ENCODE measurements around the gene RFX8. TPM values are rescaled to one million over a fixed set of nuclear protein-coding genes. Genes with fewer than 3 reads are reported as not detected.
"Not testable (repeated sequence)": the region's sequence is repeated elsewhere in the genome, so short reads cannot be mapped to it uniquely, and the experiment has no call there.

RFX8 gene
- total and polyA plus RNA-seq, 2 of the 8 experiments (the other 6 are each of a cell fraction or from before 2014, with no cell fraction given), result 0.60 to 0.97 TPM

- H2BK12ac ChIP-seq (ENCODE audit: low read depth, low read length); H3K4me3 ChIP-seq (ENCODE audit: extremely low read depth in 1 of 4, insufficient read depth in 2 of 4, low read depth in 3 of 4, low read length in 4 of 4); H3K27me3 ChIP-seq (replicated peaks in 1 of 4; ENCODE audit: control insufficient read depth in 3 of 4, extremely low read depth in 1 of 4, insufficient read depth in 3 of 4, low read length in 3 of 4); H3K79me2 ChIP-seq (ENCODE audit: control insufficient read depth in 1 of 2, insufficient read depth in 2 of 2, low read length in 2 of 2); H3K18ac ChIP-seq (ENCODE audit: extremely low read depth, low read length); H3K79me1 ChIP-seq (ENCODE audit: low read depth, low read length); H3K9ac ChIP-seq (replicated peaks in 1 of 4; ENCODE audit: extremely low read depth in 1 of 4, low read depth in 3 of 4, low read length in 3 of 4); H2AK5ac ChIP-seq (ENCODE audit: low read depth, low read length); H3K4me1 ChIP-seq (replicated peaks in 1 of 4; ENCODE audit: control insufficient read depth in 3 of 4, insufficient read depth in 4 of 4, low read length in 3 of 4); H2BK5ac ChIP-seq (ENCODE audit: low read depth, low read length); H3K9me3 ChIP-seq (ENCODE audit: insufficient read depth in 2 of 2, low read depth in 1 of 2, low read length in 1 of 2); H3K23me2 ChIP-seq (ENCODE audit: low read depth, low read length); H3K27ac ChIP-seq (ENCODE audit: low read depth, low read length); FAIRE-seq; H3K4ac ChIP-seq (replicated peaks; ENCODE audit: insufficient read length, low read depth, low read length); H2BK15ac ChIP-seq (ENCODE audit: low read length); H4K91ac ChIP-seq (replicated peaks; ENCODE audit: insufficient read length, low read length); H4K5ac ChIP-seq (ENCODE audit: insufficient read length, low read depth, low read length); H3K14ac ChIP-seq (ENCODE audit: insufficient read length); H4K8ac ChIP-seq (ENCODE audit: extremely low read depth, insufficient read depth, low read length); H3K56ac ChIP-seq (replicated peaks; ENCODE audit: insufficient read length, low read depth, low read length); H2BK120ac ChIP-seq (replicated peaks; ENCODE audit: low read depth, low read length); H2AFZ ChIP-seq (ENCODE audit: low read length); H3K36me3 ChIP-seq (ENCODE audit: control insufficient read depth in 2 of 4, insufficient read depth in 4 of 4, low read length in 3 of 4); H2BK20ac ChIP-seq (ENCODE audit: low read length); POLR2A ChIA-PET (ENCODE audit: partially characterized antibody); H4K20me1 ChIP-seq (replicated peaks in 1 of 2; ENCODE audit: control insufficient read depth in 1 of 2, insufficient read depth in 2 of 2, low read length in 2 of 2); DNase-seq (ENCODE audit: low read depth in 1 of 2, low spot score in 2 of 2); H3K23ac ChIP-seq (ENCODE audit: insufficient read length); H3K4me2 ChIP-seq (ENCODE audit: insufficient read depth in 1 of 2, low read depth in 2 of 2, low read length in 2 of 2): not testable (repeated sequence)
- CTCF ChIA-PET (ENCODE audit: partially characterized antibody), result interaction anchor here (1.0 kb wide), 1 partner anchor 60 kb away, joined by 5 read pairs; no protein-coding TSS in a partner anchor
- 73% methylated on average over 4 of the region's 4 CpGs; no CpG with 5 or more reads in 1 of the 2 experiments for whole genome bisulfite sequencing, 2 experiments (ENCODE audit: extremely low coverage in 1 of 2, insufficient coverage in 1 of 2, insufficient read length in 1 of 2, insufficient replicate concordance in 2 of 2, low coverage in 1 of 2, low lambda C conversion rate in 2 of 2, missing lambda C conversion rate in 1 of 2)
Measured at GRCh38 chr2:101438555-101438954, 36.4 kb downstream of the RFX8 start.

All from H1 (cell line).